ENCODE measurements around the gene CPNE7.
"Not testable (repeated sequence)": the region's sequence is repeated elsewhere in the genome, so short reads cannot be mapped to it uniquely, and the experiment has no call there.

CPNE7 gene

GRCh38 chr16:89583197-89583894 is 7.8 kb downstream of the CPNE7 start:
- DNase-seq (ENCODE audit: low read depth in 2 of 2), result no peak

GRCh38 chr16:89583895-89584644 is 8.5 kb downstream of the CPNE7 start:
- no peak for DNase-seq (ENCODE audit: low read depth in 2 of 2)

- no peak for DNase-seq (ENCODE audit: low read depth in 2 of 2)
Observed at GRCh38 chr16:89584768-89585549, 9.4 kb downstream of the CPNE7 start.

- DNase-seq (ENCODE audit: low read depth in 2 of 2), result no peak
Observed at GRCh38 chr16:89586218-89586617, 10.7 kb downstream of the CPNE7 start.

- no peak for DNase-seq (ENCODE audit: low read depth in 2 of 2)
Observed at GRCh38 chr16:89586853-89587252, 11.3 kb downstream of the CPNE7 start.

GRCh38 chr16:89587676-89588075 is 12.1 kb downstream of the CPNE7 start:
- DNase-seq (ENCODE audit: low read depth in 2 of 2), result not testable (repeated sequence)

- DNase-seq (ENCODE audit: low read depth in 2 of 2), result no peak
Observed at GRCh38 chr16:89588413-89589109, 13.0 kb downstream of the CPNE7 start.

- DNase-seq (ENCODE audit: low read depth in 2 of 2), result no peak
Observed at GRCh38 chr16:89589241-89589926, 13.8 kb downstream of the CPNE7 start.

GRCh38 chr16:89593841-89594240 is 18.3 kb downstream of the CPNE7 start:
- no peak for DNase-seq (ENCODE audit: low read depth in 2 of 2)

GRCh38 chr16:89595330-89596060 is 19.9 kb downstream of the CPNE7 start:
- no peak for DNase-seq (ENCODE audit: low read depth in 2 of 2)

- no peak for DNase-seq (ENCODE audit: low read depth in 2 of 2)
Observed at GRCh38 chr16:89596061-89596689, 20.6 kb downstream of the CPNE7 start.

- no peak for DNase-seq (ENCODE audit: low read depth in 2 of 2)
Observed at GRCh38 chr16:89596957-89597649, 21.5 kb downstream of the CPNE7 start.

GRCh38 chr16:89598199-89598598 is 22.6 kb downstream of the CPNE7 start:
- DNase-seq (ENCODE audit: low read depth in 2 of 2), result no peak

GRCh38 chr16:89599451-89599858 is 23.9 kb downstream of the CPNE7 start:
- peak in 1 of 2 donors; percentile 26 for DNase-seq (ENCODE audit: low read depth in 2 of 2)

GRCh38 chr16:89599902-89600301 is 24.3 kb downstream of the CPNE7 start:
- DNase-seq (ENCODE audit: low read depth in 2 of 2), result no peak

- DNase-seq (ENCODE audit: low read depth in 2 of 2), result no peak
Observed at GRCh38 chr16:89600427-89600826, 24.9 kb downstream of the CPNE7 start.

- no peak for DNase-seq (ENCODE audit: low read depth in 2 of 2)
Observed at GRCh38 chr16:89600956-89601355, 25.4 kb downstream of the CPNE7 start.

- DNase-seq (ENCODE audit: low read depth in 2 of 2), result no peak
Observed at GRCh38 chr16:89601906-89602272, 26.3 kb downstream of the CPNE7 start.

- DNase-seq (ENCODE audit: low read depth in 2 of 2), result peak; percentile 43 to 59
Observed at GRCh38 chr16:89602273-89602951, 26.9 kb downstream of the CPNE7 start.

All from stimulated activated CD8-positive, alpha-beta memory T cell treated with anti-CD3 and anti-CD28 coated beads, Interleukin-2, amount 100 ng/mL, for 48 hours (primary cell).